Nephron progenitor cell (in vitro differentiated cells): ENCODE data around the gene CMBL.
"Not testable (repeated sequence)": the region's sequence is repeated elsewhere in the genome, so short reads cannot be mapped to it uniquely, and the experiment has no call there.

Experiments used
- DNase-seq: peaks from one replicate; pipeline ENCODE4 v3.0.0; 2021
- H3K27ac Mint-ChIP-seq: 2 replicates; pipeline ENCODE4 v1.8.0; 2021; ENCODE audit warnings: mild to moderate bottlenecking, moderate library complexity, mixed read lengths
- H3K27me3 Mint-ChIP-seq: 2 replicates; pipeline ENCODE4 v1.8.0; 2021; ENCODE audit warnings: mild to moderate bottlenecking, low read depth, mixed read lengths; ENCODE audit not compliant: poor library complexity
- H3K36me3 Mint-ChIP-seq: 2 replicates; pipeline ENCODE4 v1.8.0; 2021; ENCODE audit warnings: low read depth, mixed read lengths
- H3K4me1 Mint-ChIP-seq: 2 replicates; pipeline ENCODE4 v1.8.0; 2021; ENCODE audit warnings: mixed read lengths
- H3K4me3 Mint-ChIP-seq: 2 replicates; pipeline ENCODE4 v1.8.0; 2021; ENCODE audit warnings: mild to moderate bottlenecking, moderate library complexity, mixed read lengths
- H3K9me3 Mint-ChIP-seq: 2 replicates; pipeline ENCODE4 v1.8.0; 2021; ENCODE audit warnings: mild to moderate bottlenecking, moderate library complexity, mixed read lengths
- CTCF ChIP-seq: fragments of 200-600 bp; sonication (generic); IDR thresholded peaks from 2 replicates; pipeline ENCODE4 v1.5.0; 2021; ENCODE audit warnings: antibody characterized with exemption

The CMBL gene

GRCh38 chr5:10315824-10316509 is 8.3 kb upstream of the CMBL start:
- DNase-seq = no peak
- no peak for TF ChIP-seq CTCF
- no peak overlapping the region for H3K4me3 Mint-ChIP-seq
- peaks cover 9% of the 10 kb centered on the region for H3K9me3 Mint-ChIP-seq
- no peak overlapping the region for H3K27ac Mint-ChIP-seq
- peaks cover 16% of the 10 kb centered on the region for H3K4me1 Mint-ChIP-seq
- H3K27me3 Mint-ChIP-seq = peaks cover 3% of the 10 kb centered on the region
- H3K36me3 Mint-ChIP-seq = no peaks in the 10 kb centered on the region

GRCh38 chr5:10315201-10315600 is 7.5 kb upstream of the CMBL start:
- H3K4me1 Mint-ChIP-seq = peaks cover 18% of the 10 kb centered on the region

GRCh38 chr5:10311595-10312425 is 4.1 kb upstream of the CMBL start:
- peaks cover 26% of the 10 kb centered on the region for H3K4me1 Mint-ChIP-seq
- no peaks in the 10 kb centered on the region for H3K36me3 Mint-ChIP-seq
- no peak overlapping the region for H3K4me3 Mint-ChIP-seq
- H3K9me3 Mint-ChIP-seq = peaks cover 5% of the 10 kb centered on the region
- H3K27ac Mint-ChIP-seq = no peak overlapping the region
- no peak for DNase-seq
- TF ChIP-seq CTCF = no peak
- H3K27me3 Mint-ChIP-seq = peaks cover 11% of the 10 kb centered on the region

More at GRCh38 chr5:10315201-10315600, 7.5 kb upstream of the CMBL start:
- Mint-ChIP-seq H3K9me3 (peaks cover 9% of the 10 kb centered on the region), H3K4me3 (no peak overlapping the region), H3K36me3 (no peaks in the 10 kb centered on the region), H3K27ac (no peak overlapping the region), H3K27me3 (peaks cover 3% of the 10 kb centered on the region)
- TF ChIP-seq CTCF = no peak
- no peak for DNase-seq

- H3K36me3 Mint-ChIP-seq, H3K9me3 Mint-ChIP-seq, DNase-seq, H3K4me3 Mint-ChIP-seq, H3K27ac Mint-ChIP-seq: not testable (repeated sequence)
- H3K27me3 Mint-ChIP-seq = peaks cover 13% of the 10 kb centered on the region
- H3K4me1 Mint-ChIP-seq = peaks cover 34% of the 10 kb centered on the region
Observed at GRCh38 chr5:10310835-10311570, 3.3 kb upstream of the CMBL start.

GRCh38 chr5:10310066-10310779 is 2.5 kb upstream of the CMBL start:
- peaks cover 13% of the 10 kb centered on the region for H3K27me3 Mint-ChIP-seq
- H3K27ac Mint-ChIP-seq = no peak overlapping the region
- no peak overlapping the region for H3K4me3 Mint-ChIP-seq
- H3K9me3 Mint-ChIP-seq = no peaks in the 10 kb centered on the region
- no peak for TF ChIP-seq CTCF
- no peak for DNase-seq
- H3K4me1 Mint-ChIP-seq = peaks cover 39% of the 10 kb centered on the region
- H3K36me3 Mint-ChIP-seq = peaks cover 6% of the 10 kb centered on the region
